ENCODE results near the gene ANKS1B. TPM values are rescaled to one million over a fixed set of nuclear protein-coding genes. Genes with fewer than 3 reads are reported as not detected.

Gene ANKS1B
- total RNA-seq, 1 experiment from 2014 or later: 5.8 TPM

GRCh38 chr12:98868538-98868937 is 1116.2 kb downstream of the ANKS1B start:
- DNase-seq (ENCODE audit: low spot score) (no peak), ATAC-seq (no peak)
- Mint-ChIP-seq H3K27ac (no peak overlapping the region), H3K36me3 (peaks cover 2% of the 10 kb centered on the region; the same call in 1 of the 2 replicates), H3K9me3 (peaks cover 15% of the 10 kb centered on the region), H3K4me3 (no peak overlapping the region), H3K4me1 (peaks cover 14% of the 10 kb centered on the region), H3K27me3 (ENCODE audit: low read depth) (peaks cover 58% of the 10 kb centered on the region)
- TF ChIP-seq, protein P1, sequence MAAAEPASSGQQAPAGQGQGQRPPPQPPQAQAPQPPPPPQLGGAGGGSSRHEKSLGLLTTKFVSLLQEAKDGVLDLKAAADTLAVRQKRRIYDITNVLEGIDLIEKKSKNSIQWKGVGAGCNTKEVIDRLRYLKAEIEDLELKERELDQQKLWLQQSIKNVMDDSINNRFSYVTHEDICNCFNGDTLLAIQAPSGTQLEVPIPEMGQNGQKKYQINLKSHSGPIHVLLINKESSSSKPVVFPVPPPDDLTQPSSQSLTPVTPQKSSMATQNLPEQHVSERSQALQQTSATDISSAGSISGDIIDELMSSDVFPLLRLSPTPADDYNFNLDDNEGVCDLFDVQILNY (CRISPR knock-in tag; IDR thresholded peaks at IDR 0.05): no peak
- TF ChIP-seq, protein P2, sequence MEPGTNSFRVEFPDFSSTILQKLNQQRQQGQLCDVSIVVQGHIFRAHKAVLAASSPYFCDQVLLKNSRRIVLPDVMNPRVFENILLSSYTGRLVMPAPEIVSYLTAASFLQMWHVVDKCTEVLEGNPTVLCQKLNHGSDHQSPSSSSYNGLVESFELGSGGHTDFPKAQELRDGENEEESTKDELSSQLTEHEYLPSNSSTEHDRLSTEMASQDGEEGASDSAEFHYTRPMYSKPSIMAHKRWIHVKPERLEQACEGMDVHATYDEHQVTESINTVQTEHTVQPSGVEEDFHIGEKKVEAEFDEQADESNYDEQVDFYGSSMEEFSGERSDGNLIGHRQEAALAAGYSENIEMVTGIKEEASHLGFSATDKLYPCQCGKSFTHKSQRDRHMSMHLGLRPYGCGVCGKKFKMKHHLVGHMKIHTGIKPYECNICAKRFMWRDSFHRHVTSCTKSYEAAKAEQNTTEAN (CRISPR knock-in tag; IDR thresholded peaks at IDR 0.05): no peak
- TF ChIP-seq CTCF (IDR thresholded peaks at IDR 0.05): no peak
- TF ChIP-seq ZNF232 (CRISPR knock-in tag; IDR thresholded peaks at IDR 0.05): no peak
- no peak for TF ChIP-seq SMAD4 (CRISPR knock-in tag; IDR thresholded peaks at IDR 0.05)
- no peak for TF ChIP-seq ZNF219 (CRISPR knock-in tag; IDR thresholded peaks at IDR 0.05; ENCODE audit: borderline replicate concordance)
- no peak for TF ChIP-seq NR1H2 (CRISPR knock-in tag; IDR thresholded peaks at IDR 0.05)
- no peak for TF ChIP-seq KAT7 (CRISPR knock-in tag; IDR thresholded peaks at IDR 0.05; ENCODE audit: borderline replicate concordance)
- TF ChIP-seq, protein P3, sequence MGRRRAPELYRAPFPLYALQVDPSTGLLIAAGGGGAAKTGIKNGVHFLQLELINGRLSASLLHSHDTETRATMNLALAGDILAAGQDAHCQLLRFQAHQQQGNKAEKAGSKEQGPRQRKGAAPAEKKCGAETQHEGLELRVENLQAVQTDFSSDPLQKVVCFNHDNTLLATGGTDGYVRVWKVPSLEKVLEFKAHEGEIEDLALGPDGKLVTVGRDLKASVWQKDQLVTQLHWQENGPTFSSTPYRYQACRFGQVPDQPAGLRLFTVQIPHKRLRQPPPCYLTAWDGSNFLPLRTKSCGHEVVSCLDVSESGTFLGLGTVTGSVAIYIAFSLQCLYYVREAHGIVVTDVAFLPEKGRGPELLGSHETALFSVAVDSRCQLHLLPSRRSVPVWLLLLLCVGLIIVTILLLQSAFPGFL (CRISPR knock-in tag; IDR thresholded peaks at IDR 0.05; ENCODE audit: borderline replicate concordance): no peak
- no peak for TF ChIP-seq TEAD4 (CRISPR knock-in tag; IDR thresholded peaks at IDR 0.05)
- TF ChIP-seq, protein P4, sequence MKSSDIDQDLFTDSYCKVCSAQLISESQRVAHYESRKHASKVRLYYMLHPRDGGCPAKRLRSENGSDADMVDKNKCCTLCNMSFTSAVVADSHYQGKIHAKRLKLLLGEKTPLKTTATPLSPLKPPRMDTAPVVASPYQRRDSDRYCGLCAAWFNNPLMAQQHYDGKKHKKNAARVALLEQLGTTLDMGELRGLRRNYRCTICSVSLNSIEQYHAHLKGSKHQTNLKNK (CRISPR knock-in tag; IDR thresholded peaks at IDR 0.05): no peak
- TF ChIP-seq, protein P5, sequence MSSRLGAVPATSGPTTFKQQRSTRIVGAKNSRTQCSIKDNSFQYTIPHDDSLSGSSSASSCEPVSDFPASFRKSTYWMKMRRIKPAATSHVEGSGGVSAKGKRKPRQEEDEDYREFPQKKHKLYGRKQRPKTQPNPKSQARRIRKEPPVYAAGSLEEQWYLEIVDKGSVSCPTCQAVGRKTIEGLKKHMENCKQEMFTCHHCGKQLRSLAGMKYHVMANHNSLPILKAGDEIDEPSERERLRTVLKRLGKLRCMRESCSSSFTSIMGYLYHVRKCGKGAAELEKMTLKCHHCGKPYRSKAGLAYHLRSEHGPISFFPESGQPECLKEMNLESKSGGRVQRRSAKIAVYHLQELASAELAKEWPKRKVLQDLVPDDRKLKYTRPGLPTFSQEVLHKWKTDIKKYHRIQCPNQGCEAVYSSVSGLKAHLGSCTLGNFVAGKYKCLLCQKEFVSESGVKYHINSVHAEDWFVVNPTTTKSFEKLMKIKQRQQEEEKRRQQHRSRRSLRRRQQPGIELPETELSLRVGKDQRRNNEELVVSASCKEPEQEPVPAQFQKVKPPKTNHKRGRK (CRISPR knock-in tag; IDR thresholded peaks at IDR 0.05; ENCODE audit: borderline replicate concordance): no peak
- TF ChIP-seq RORB (CRISPR knock-in tag; IDR thresholded peaks at IDR 0.05): no peak
- no peak for TF ChIP-seq CREM (CRISPR knock-in tag; IDR thresholded peaks at IDR 0.05)
- TF ChIP-seq ZNF423 (CRISPR knock-in tag; IDR thresholded peaks at IDR 0.05): no peak
- TF ChIP-seq, protein P6, sequence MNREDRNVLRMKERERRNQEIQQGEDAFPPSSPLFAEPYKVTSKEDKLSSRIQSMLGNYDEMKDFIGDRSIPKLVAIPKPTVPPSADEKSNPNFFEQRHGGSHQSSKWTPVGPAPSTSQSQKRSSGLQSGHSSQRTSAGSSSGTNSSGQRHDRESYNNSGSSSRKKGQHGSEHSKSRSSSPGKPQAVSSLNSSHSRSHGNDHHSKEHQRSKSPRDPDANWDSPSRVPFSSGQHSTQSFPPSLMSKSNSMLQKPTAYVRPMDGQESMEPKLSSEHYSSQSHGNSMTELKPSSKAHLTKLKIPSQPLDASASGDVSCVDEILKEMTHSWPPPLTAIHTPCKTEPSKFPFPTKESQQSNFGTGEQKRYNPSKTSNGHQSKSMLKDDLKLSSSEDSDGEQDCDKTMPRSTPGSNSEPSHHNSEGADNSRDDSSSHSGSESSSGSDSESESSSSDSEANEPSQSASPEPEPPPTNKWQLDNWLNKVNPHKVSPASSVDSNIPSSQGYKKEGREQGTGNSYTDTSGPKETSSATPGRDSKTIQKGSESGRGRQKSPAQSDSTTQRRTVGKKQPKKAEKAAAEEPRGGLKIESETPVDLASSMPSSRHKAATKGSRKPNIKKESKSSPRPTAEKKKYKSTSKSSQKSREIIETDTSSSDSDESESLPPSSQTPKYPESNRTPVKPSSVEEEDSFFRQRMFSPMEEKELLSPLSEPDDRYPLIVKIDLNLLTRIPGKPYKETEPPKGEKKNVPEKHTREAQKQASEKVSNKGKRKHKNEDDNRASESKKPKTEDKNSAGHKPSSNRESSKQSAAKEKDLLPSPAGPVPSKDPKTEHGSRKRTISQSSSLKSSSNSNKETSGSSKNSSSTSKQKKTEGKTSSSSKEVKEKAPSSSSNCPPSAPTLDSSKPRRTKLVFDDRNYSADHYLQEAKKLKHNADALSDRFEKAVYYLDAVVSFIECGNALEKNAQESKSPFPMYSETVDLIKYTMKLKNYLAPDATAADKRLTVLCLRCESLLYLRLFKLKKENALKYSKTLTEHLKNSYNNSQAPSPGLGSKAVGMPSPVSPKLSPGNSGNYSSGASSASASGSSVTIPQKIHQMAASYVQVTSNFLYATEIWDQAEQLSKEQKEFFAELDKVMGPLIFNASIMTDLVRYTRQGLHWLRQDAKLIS (CRISPR knock-in tag; IDR thresholded peaks at IDR 0.05; ENCODE audit: borderline replicate concordance): no peak
- no peak for TF ChIP-seq ESRRA (CRISPR knock-in tag; IDR thresholded peaks at IDR 0.05; ENCODE audit: borderline replicate concordance)
- no peak for TF ChIP-seq OVOL2 (CRISPR knock-in tag; IDR thresholded peaks at IDR 0.05; ENCODE audit: borderline replicate concordance)
- no peak for TF ChIP-seq GRHL2 (CRISPR knock-in tag; IDR thresholded peaks at IDR 0.05; ENCODE audit: insufficient replicate concordance, severe bottlenecking)
- CTCF ChIA-PET: interaction anchor here (0.6 to 1.5 kb wide), 2 partner anchors 69 to 70 kb away, joined by 4 to 5 read pairs; no protein-coding TSS in a partner anchor
- POLR2A ChIA-PET: no interaction called here
